ENCODE results near the gene WDR5B. TPM values are rescaled to one million over a fixed set of nuclear protein-coding genes. Genes with fewer than 3 reads are reported as not detected.

Gene WDR5B
- total RNA-seq, 1 donor from 2014 or later = 6.2 TPM

DNA sequence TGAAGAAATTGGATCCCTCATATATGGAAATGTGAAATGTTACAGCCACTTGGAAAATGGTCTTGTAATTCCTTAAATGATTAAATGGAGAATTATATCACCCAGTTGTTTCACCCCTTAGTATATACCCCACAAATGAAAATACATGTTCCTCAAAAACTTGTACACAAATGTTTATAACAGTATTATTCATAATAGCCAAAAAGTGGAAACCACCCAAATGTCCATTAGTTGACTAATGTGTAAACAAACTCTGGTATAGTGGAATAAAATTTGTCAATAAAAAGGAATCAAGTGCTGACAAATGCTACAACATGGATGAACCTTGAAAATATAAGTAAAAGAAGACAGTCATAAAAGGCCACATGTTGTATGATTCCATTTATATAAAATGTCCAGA is 19.4 kb downstream of the WDR5B start:
- Mint-ChIP-seq H3K36me3 (no peaks in the 10 kb centered on the region), H3K9me3 (no peaks in the 10 kb centered on the region), H3K4me3 (no peak overlapping the region), H3K27ac (no peak overlapping the region), H3K4me1 (peaks cover 23% of the 10 kb centered on the region), H3K27me3 (ENCODE audit: low read depth) (no peaks in the 10 kb centered on the region)
- no peak for DNase-seq (ENCODE audit: low spot score in 2 of 2, unreplicated experiment in 2 of 2)
- TF ChIP-seq, protein P1, sequence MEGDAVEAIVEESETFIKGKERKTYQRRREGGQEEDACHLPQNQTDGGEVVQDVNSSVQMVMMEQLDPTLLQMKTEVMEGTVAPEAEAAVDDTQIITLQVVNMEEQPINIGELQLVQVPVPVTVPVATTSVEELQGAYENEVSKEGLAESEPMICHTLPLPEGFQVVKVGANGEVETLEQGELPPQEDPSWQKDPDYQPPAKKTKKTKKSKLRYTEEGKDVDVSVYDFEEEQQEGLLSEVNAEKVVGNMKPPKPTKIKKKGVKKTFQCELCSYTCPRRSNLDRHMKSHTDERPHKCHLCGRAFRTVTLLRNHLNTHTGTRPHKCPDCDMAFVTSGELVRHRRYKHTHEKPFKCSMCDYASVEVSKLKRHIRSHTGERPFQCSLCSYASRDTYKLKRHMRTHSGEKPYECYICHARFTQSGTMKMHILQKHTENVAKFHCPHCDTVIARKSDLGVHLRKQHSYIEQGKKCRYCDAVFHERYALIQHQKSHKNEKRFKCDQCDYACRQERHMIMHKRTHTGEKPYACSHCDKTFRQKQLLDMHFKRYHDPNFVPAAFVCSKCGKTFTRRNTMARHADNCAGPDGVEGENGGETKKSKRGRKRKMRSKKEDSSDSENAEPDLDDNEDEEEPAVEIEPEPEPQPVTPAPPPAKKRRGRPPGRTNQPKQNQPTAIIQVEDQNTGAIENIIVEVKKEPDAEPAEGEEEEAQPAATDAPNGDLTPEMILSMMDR (IDR thresholded peaks at IDR 0.05; ENCODE audit: unreplicated experiment) = no peak

DNA sequence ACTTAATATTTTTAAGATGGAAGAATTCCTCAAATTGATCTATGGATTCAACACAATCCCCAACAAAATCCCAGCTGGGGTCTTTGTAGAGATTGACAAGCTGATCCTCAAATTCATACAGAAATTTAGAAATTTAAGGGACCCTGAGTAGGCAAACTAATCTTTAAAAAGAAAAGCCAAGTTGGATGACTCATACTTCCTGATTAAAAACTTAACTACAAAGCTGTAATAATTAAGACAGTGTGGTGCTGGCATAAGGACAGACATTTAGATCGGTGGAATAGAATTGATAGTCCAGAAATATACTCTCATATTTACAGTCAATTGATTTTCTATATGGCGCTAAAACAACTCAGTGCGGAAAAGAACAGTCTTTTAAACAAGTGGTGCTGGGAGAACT is 20.3 kb downstream of the WDR5B start:
- Mint-ChIP-seq H3K4me1 (peaks cover 23% of the 10 kb centered on the region), H3K27me3 (ENCODE audit: low read depth) (no peaks in the 10 kb centered on the region), H3K4me3 (no peak overlapping the region), H3K9me3 (no peaks in the 10 kb centered on the region), H3K36me3 (no peaks in the 10 kb centered on the region), H3K27ac (no peak overlapping the region)
- DNase-seq (ENCODE audit: low spot score in 2 of 2, unreplicated experiment in 2 of 2) = no peak
- TF ChIP-seq, protein P1 (IDR thresholded peaks at IDR 0.05; ENCODE audit: unreplicated experiment) = no peak

DNA sequence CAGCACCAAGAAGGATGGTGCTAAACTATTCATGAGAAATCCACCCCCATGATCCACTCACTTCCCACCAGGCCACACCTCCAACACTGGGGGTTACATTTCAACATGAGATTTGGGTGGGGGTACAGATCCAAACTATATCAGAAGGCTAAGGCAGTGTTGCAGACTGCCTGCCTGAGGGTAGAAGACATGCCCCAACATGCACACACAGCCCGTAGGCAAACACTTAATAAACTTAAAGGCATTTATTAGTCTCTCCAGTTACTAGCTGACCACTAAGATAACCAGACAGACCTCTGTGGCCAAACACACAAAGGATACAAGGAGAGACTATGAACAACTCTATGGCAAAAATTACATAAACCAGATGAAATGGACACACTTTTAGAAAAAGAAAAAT is 21.7 kb downstream of the WDR5B start:
- Mint-ChIP-seq H3K9me3 (no peaks in the 10 kb centered on the region), H3K36me3 (no peaks in the 10 kb centered on the region), H3K27me3 (ENCODE audit: low read depth) (no peaks in the 10 kb centered on the region), H3K4me1 (peaks cover 23% of the 10 kb centered on the region), H3K4me3 (no peak overlapping the region), H3K27ac (peak overlapping the region; percentile 60)
- no peak for DNase-seq (ENCODE audit: low spot score in 2 of 2, unreplicated experiment in 2 of 2)
- TF ChIP-seq, protein P1 (IDR thresholded peaks at IDR 0.05; ENCODE audit: unreplicated experiment) = no peak

DNA sequence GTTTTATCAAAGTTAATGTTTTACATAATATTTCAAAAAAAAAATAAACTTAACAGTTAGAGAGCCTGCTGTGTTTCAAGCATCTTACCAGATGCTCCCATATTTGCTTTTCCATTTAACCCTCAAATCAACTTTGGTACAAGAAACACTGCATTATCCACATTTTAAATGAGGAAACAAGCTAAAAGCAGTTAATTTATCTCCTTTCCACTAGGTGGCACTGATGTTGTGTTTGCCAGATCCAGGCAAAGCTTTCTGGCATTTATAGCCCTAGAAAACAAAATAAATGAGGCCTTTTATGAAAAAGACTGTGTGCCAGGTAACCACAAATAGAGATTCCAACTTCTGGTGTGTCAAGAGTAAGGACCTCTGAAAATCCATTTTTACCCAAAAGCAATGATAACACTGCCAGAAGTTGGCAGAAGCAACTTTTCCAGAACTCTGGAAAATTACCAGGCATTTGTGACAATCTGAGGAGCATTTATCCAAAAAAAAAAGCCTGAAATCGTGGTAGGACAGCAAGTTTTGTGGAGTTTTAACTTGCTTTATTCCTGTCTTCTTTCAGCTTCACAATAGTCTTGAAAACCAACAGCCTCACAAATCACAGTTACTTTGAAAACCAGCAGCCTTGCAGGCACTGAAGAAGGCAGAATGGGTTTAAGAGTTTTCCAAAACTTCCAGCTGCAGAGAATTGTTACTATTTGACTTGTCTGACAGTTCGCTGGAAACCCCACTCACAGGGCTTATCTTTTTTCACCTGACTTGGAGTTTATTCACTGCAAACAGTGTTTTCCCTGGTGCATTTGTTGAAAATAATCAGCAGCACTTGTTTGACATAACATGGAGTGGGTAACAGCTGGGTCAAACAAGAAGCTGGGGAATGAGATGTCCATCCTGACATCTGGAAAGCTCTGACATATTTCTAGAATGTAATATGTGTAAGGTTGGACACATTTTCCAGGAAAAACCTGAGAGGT is 22.7 kb downstream of the WDR5B start:
- DNase-seq (ENCODE audit: low spot score in 2 of 2, unreplicated experiment in 2 of 2) = no peak
- peaks cover 3% of the 10 kb centered on the region for H3K36me3 Mint-ChIP-seq
- peaks cover 23% of the 10 kb centered on the region for H3K4me1 Mint-ChIP-seq
- H3K4me3 Mint-ChIP-seq = no peak overlapping the region
- TF ChIP-seq, protein P1 (IDR thresholded peaks at IDR 0.05; ENCODE audit: unreplicated experiment) = peak; percentile 65
- H3K9me3 Mint-ChIP-seq = no peaks in the 10 kb centered on the region
- no peaks in the 10 kb centered on the region for H3K27me3 Mint-ChIP-seq (ENCODE audit: low read depth)
- H3K27ac Mint-ChIP-seq = peak overlapping the region; percentile 60

DNA sequence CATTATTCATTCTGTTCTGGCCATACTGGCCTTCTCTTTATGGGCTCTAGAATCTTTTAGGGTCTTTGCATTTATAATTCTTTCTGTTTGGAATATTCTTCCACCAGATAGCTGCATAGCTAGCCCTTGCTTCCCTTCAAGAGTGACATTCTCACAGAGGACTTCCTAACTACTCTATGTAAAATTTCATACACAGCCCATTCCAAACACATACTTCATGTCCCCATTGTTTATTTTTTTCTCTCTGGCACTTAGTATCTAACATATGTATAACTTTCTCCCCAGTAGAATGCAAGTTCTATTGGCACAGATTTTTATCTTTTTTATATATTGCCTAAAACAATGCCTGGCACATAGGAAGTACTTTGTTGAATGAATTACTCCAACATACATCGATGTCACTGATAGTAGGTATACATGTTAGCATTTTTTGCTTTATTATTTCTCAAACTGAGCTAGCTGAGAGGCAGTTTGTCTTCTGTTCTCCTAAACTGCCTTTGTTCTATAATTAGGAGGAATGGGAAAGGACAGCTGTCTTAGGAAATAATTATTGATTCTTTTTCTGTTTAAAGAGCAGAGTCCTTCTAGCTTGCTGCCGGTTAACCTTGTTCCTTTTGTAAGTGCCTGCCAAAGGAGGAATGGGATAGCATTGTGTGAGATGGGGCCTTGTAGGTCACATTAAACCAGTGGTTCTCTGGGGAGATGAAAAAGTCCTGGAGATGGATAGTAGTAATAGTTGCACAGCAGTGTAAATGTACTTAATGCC is 24.0 kb downstream of the WDR5B start:
- Mint-ChIP-seq H3K4me3 (no peak overlapping the region), H3K9me3 (no peaks in the 10 kb centered on the region), H3K4me1 (peaks cover 23% of the 10 kb centered on the region), H3K27me3 (ENCODE audit: low read depth) (no peaks in the 10 kb centered on the region), H3K36me3 (peaks cover 7% of the 10 kb centered on the region), H3K27ac (no peak overlapping the region)
- TF ChIP-seq, protein P1 (IDR thresholded peaks at IDR 0.05; ENCODE audit: unreplicated experiment) = no peak
- no peak for DNase-seq (ENCODE audit: low spot score in 2 of 2, unreplicated experiment in 2 of 2)
